ENCODE results near the gene ZNF213. TPM values are rescaled to one million over a fixed set of nuclear protein-coding genes. Genes with fewer than 3 reads are reported as not detected.

Gene ZNF213
- total and polyA plus RNA-seq, 4 donors: 7.8 to 13.1 (median 11.5) TPM

- ATAC-seq (ENCODE audit: insufficient read depth, low FRiP score) (no peak), DNase-seq (peak in 1 of 3 donors; percentile 25)
Measured at GRCh38 chr16:3187798-3188674, 53.2 kb downstream of the ZNF213 start, which contains the start of gene OR1F1. Gene OR1F1 (plus strand): TSS chr16:3188204.

GRCh38 chr16:3188675-3188924 is 53.8 kb downstream of the ZNF213 start:
- Histone ChIP-seq H3K4me3 (no peak overlapping the region), H3K9me3 (ENCODE audit: control insufficient read depth in 4 of 4, insufficient read depth in 3 of 4, low read length in 3 of 4) (peaks cover 0 to 19% (median 0%) of the 10 kb centered on the region in 4 donors), H3K27ac (ENCODE audit: low read depth in 1 of 2, low read length in 1 of 2) (no peak overlapping the region), H3K36me3 (ENCODE audit: control insufficient read depth in 4 of 4, insufficient read depth in 4 of 4, low read length in 4 of 4) (no peaks in the 10 kb centered on the region), H3K9ac (ENCODE audit: insufficient read depth in 1 of 2, low read length in 2 of 2) (no peak overlapping the region), H3K4me1 (ENCODE audit: control insufficient read depth in 5 of 5, insufficient read depth in 5 of 5, low read length in 5 of 5) (peaks cover 0 to 14% (median 3%) of the 10 kb centered on the region in 5 donors), H3K27me3 (ENCODE audit: control insufficient read depth in 3 of 3, insufficient read depth in 3 of 3, low read length in 2 of 3) (peaks cover 3 to 97% (median 95%) of the 10 kb centered on the region in 3 donors)
- ATAC-seq (ENCODE audit: insufficient read depth, low FRiP score): no peak
- DNase-seq: no peak
- no peak for TF ChIP-seq CTCF (IDR thresholded peaks at IDR 0.05; ENCODE audit: control extremely low read depth, extremely low read depth)
- WGBS, 2 donors: 1 to 4% methylated on average over 13 of the region's 13 CpGs

More at GRCh38 chr16:3187798-3188674, 53.2 kb downstream of the ZNF213 start, which contains the start of gene OR1F1:
- H3K9ac ChIP-seq (ENCODE audit: insufficient read depth in 1 of 2, low read length in 2 of 2): no peak within 1 kb of the TSS
- H3K4me1 ChIP-seq (ENCODE audit: control insufficient read depth in 5 of 5, insufficient read depth in 5 of 5, low read length in 5 of 5): peaks cover 0 to 20% (median 7%) of the 10 kb centered on the region in 5 donors
- peaks cover 0 to 21% (median 0%) of the 10 kb centered on the region in 4 donors for H3K9me3 ChIP-seq (ENCODE audit: control insufficient read depth in 4 of 4, insufficient read depth in 3 of 4, low read length in 3 of 4)
- peaks cover 3 to 97% (median 95%) of the 10 kb centered on the region in 3 donors for H3K27me3 ChIP-seq (ENCODE audit: control insufficient read depth in 3 of 3, insufficient read depth in 3 of 3, low read length in 2 of 3)
- no peaks in the 10 kb centered on the region for H3K36me3 ChIP-seq (ENCODE audit: control insufficient read depth in 4 of 4, insufficient read depth in 4 of 4, low read length in 4 of 4)
- H3K4me3 ChIP-seq: no peak within 1 kb of the TSS
- WGBS, 2 donors: 1 to 3% methylated on average over 51 of the region's 51 CpGs
- no peak for TF ChIP-seq CTCF (IDR thresholded peaks at IDR 0.05; ENCODE audit: control extremely low read depth, extremely low read depth)
- no peak within 1 kb of the TSS for H3K27ac ChIP-seq (ENCODE audit: low read depth in 1 of 2, low read length in 1 of 2)

GRCh38 chr16:3188925-3189825 is 54.3 kb downstream of the ZNF213 start:
- Histone ChIP-seq H3K9ac (ENCODE audit: insufficient read depth in 1 of 2, low read length in 2 of 2) (no peak overlapping the region), H3K27ac (ENCODE audit: low read depth in 1 of 2, low read length in 1 of 2) (no peak overlapping the region), H3K4me1 (ENCODE audit: control insufficient read depth in 5 of 5, insufficient read depth in 5 of 5, low read length in 5 of 5) (peaks cover 0 to 13% (median 0%) of the 10 kb centered on the region in 5 donors), H3K36me3 (ENCODE audit: control insufficient read depth in 4 of 4, insufficient read depth in 4 of 4, low read length in 4 of 4) (no peaks in the 10 kb centered on the region), H3K4me3 (no peak overlapping the region), H3K27me3 (ENCODE audit: control insufficient read depth in 3 of 3, insufficient read depth in 3 of 3, low read length in 2 of 3) (peaks cover 3 to 97% (median 95%) of the 10 kb centered on the region in 3 donors), H3K9me3 (ENCODE audit: control insufficient read depth in 4 of 4, insufficient read depth in 3 of 4, low read length in 3 of 4) (peaks cover 0 to 19% (median 0%) of the 10 kb centered on the region in 4 donors)
- ATAC-seq (ENCODE audit: insufficient read depth, low FRiP score): no peak
- DNase-seq: peak; percentile 39 to 60 (median 56)
- no peak for TF ChIP-seq CTCF (IDR thresholded peaks at IDR 0.05; ENCODE audit: control extremely low read depth, extremely low read depth)
- 3% methylated on average over 61 of the region's 61 CpGs for WGBS, 2 donors
